Daoy (cell line): ENCODE measurements around the gene GOLGA6L7. TPM values are rescaled to one million over a fixed set of nuclear protein-coding genes. Genes with fewer than 3 reads are reported as not detected.

Experiments
- total RNA-seq: library from RNA; depleted of rRNA; stranded (reverse); fragments of >200 nt; shearing (Covaris generic); gene quantifications from 2 replicates; pipeline ENCODE4 v1.2.3, GENCODE V29; 2014; rRNA removed

The GOLGA6L7 gene
- total RNA-seq, 1 experiment from 2014 or later = not detected

Other genes starting within 250 kb of the GOLGA6L7 start
- gene GOLGA8M, start 136.2 kb downstream of the GOLGA6L7 start, total RNA-seq = not detected in 2 replicates
- gene APBA2, start 37.3 kb upstream of the GOLGA6L7 start, total RNA-seq = 21.5 and 27.5 TPM in 2 replicates